Testis (tissue), 3 donors: ENCODE results near the gene ZBTB7C. TPM values are rescaled to one million over a fixed set of nuclear protein-coding genes. Genes with fewer than 3 reads are reported as not detected.

Experiments used
- DNase-seq: peaks from one replicate; pipeline ENCODE4 v3.0.0-alpha.2; 2019
- H3K27ac ChIP-seq, 2 donors: fragments of 200-600 bp; sonication (generic); one replicate each; pipeline ENCODE4 v1.5.1; 2019
- H3K27me3 ChIP-seq: fragments of 200-600 bp; sonication (generic); one replicate; pipeline ENCODE4 v1.5.1; 2019
- H3K36me3 ChIP-seq: fragments of 200-600 bp; sonication (generic); one replicate; pipeline ENCODE4 v1.5.1; 2017; ENCODE audit warnings: low read depth; ENCODE audit errors: missing control alignments
- H3K4me1 ChIP-seq: fragments of 200-600 bp; sonication (generic); one replicate; pipeline ENCODE4 v1.5.1; 2019
- H3K4me3 ChIP-seq, 2 donors: fragments of 200-600 bp; sonication (generic); one replicate each; pipeline ENCODE4 v1.5.1; 2017 to 2019
- H3K9me3 ChIP-seq: fragments of 200-600 bp; sonication (generic); one replicate; pipeline ENCODE4 v1.5.1; 2017
- CTCF ChIP-seq, 3 experiments: fragments of 450-650 bp in 2 of 3; fragments of 200-600 bp in 1 of 3; sonication (generic) in 1 of 3; IDR thresholded peaks; one replicate each; pipeline ENCODE4 v1.5.1; 2016 to 2019; ENCODE audit warnings: antibody characterized with exemption in 3 of 3, mild to moderate bottlenecking in 2 of 3, moderate library complexity in 1 of 3
- POLR2A ChIP-seq: fragments of 450-650 bp; IDR thresholded peaks from one replicate; pipeline ENCODE4 v1.6.1; 2017; ENCODE audit warnings: antibody characterized with exemption, mild to moderate bottlenecking, moderate library complexity
- WGBS, 2 donors: methylation state at CpG; one replicate each; pipeline ENCODE4 v1.1.5; 2018; 5-methylcytosine and 5-hydroxymethylcytosine counted together
- intact Hi-C: fragments of 100-400 bp; cut with DNase I; formaldehyde crosslinking; loops from one replicate; pipeline ENCODE4 v1.15.1; 2023; ENCODE audit warnings: low total_unique reads
- polyA plus RNA-seq: library from polyadenylated mRNA; stranded (reverse); fragments of 350-450 nt; fragmentation: Illumina TruSeq; extraction: RNeasy Lipid Tissue Mini Kit (QIAGEN cat#74804); gene quantifications from one replicate; pipeline ENCODE4 v1.2.3, GENCODE V29; 2014; ENCODE audit warnings: low read depth, low replicate concordance; ENCODE audit not compliant: insufficient read depth
- total RNA-seq, 2 donors: library from RNA; depleted of rRNA; stranded (reverse); fragments of >200 nt; gene quantifications; one replicate each; pipeline ENCODE4 v1.2.3, GENCODE V29; 2016

Gene ZBTB7C
- total and polyA plus RNA-seq, 3 donors from 2014 or later: 14.1 to 65.4 (median 42.4) TPM

- TF ChIP-seq CTCF (IDR thresholded peaks at IDR 0.05) (no peak), POLR2A (no peak)
- DNase-seq: no peak
- Histone ChIP-seq H3K9me3 (no peaks in the 10 kb centered on the region), H3K4me3 (no peak overlapping the region), H3K36me3 (no peaks in the 10 kb centered on the region), H3K27me3 (no peaks in the 10 kb centered on the region), H3K27ac (no peak overlapping the region), H3K4me1 (peaks cover 16% of the 10 kb centered on the region)
- 70 to 88% methylated on average over 4 to 5 of the region's 5 CpGs for WGBS, 2 donors
- intact Hi-C loops: no loop called here
These were observed 359.4 kb downstream of the ZBTB7C start for GRCh38 chr18:48049757-48050156.

- no peak overlapping the region for H3K27ac ChIP-seq
- DNase-seq: no peak
- TF ChIP-seq CTCF (IDR thresholded peaks at IDR 0.05) (no peak), POLR2A (no peak)
- peaks cover 8% of the 10 kb centered on the region for H3K4me1 ChIP-seq
- intact Hi-C loops: no loop called here
- no peak overlapping the region for H3K4me3 ChIP-seq
- H3K36me3 ChIP-seq: no peaks in the 10 kb centered on the region
- H3K9me3 ChIP-seq: no peaks in the 10 kb centered on the region
- H3K27me3 ChIP-seq: no peaks in the 10 kb centered on the region
- 92 to 97% methylated on average over 3 of the region's 3 CpGs for WGBS, 2 donors
These were observed 360.9 kb downstream of the ZBTB7C start for GRCh38 chr18:48048251-48048650.

DNA sequence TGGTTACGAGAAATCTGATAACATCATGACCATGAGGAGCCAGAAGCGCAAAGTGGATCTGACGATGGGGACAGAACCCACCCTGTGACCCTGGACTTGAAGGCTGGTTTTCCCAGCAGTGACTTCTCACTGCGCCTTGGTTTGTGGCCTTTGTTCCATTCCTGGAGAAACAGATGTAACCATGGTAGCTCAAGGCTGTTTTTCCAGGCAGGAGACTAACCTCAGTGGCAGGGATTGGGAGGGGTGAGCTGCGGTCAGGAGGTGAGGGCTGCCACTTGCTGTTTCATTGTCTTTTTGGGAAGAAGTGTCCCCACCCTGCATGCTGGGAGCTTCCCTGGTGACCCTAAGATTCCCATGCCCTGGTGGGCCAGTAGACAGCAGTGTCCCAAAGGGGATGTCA, 362.3 kb downstream of the ZBTB7C start:
- 83 to 89% methylated on average over 5 of the region's 5 CpGs for WGBS, 2 donors
- Histone ChIP-seq H3K4me3 (no peak overlapping the region), H3K4me1 (no peaks in the 10 kb centered on the region), H3K9me3 (no peaks in the 10 kb centered on the region), H3K27me3 (no peaks in the 10 kb centered on the region), H3K36me3 (no peaks in the 10 kb centered on the region), H3K27ac (no peak overlapping the region)
- DNase-seq: no peak
- TF ChIP-seq CTCF (IDR thresholded peaks at IDR 0.05) (no peak), POLR2A (no peak)
- intact Hi-C loops: no loop called here

- intact Hi-C loops: no loop called here
- Histone ChIP-seq H3K27ac (no peak overlapping the region), H3K4me3 (no peak overlapping the region), H3K4me1 (no peaks in the 10 kb centered on the region), H3K9me3 (no peaks in the 10 kb centered on the region), H3K36me3 (no peaks in the 10 kb centered on the region), H3K27me3 (no peaks in the 10 kb centered on the region)
- 73 to 85% methylated on average over 2 of the region's 2 CpGs for WGBS, 2 donors
- no peak for DNase-seq
- TF ChIP-seq POLR2A: no peak
- no peak for TF ChIP-seq CTCF (IDR thresholded peaks at IDR 0.05)
These were observed 363.4 kb downstream of the ZBTB7C start for GRCh38 chr18:48045744-48046143.

GRCh38 chr18:48044944-48045343, 364.2 kb downstream of the ZBTB7C start:
- Histone ChIP-seq H3K4me1 (no peaks in the 10 kb centered on the region), H3K36me3 (no peaks in the 10 kb centered on the region), H3K4me3 (no peak overlapping the region), H3K27ac (no peak overlapping the region), H3K27me3 (no peaks in the 10 kb centered on the region), H3K9me3 (no peaks in the 10 kb centered on the region)
- intact Hi-C loops: no loop called here
- WGBS, 2 donors: 91 to 97% methylated on average over 3 of the region's 3 CpGs
- no peak for TF ChIP-seq POLR2A
- DNase-seq: no peak
